Measurements from ENCODE around the gene DDX50.
A peak's percentile ranks its signal among the peaks of the same experiment; 100 is the strongest.

DDX50 gene

GRCh38 chr10:68982389-68982788 lies 81.3 kb downstream of the DDX50 start:
- DNase-seq (ENCODE audit: low read depth), result no peak

DNA sequence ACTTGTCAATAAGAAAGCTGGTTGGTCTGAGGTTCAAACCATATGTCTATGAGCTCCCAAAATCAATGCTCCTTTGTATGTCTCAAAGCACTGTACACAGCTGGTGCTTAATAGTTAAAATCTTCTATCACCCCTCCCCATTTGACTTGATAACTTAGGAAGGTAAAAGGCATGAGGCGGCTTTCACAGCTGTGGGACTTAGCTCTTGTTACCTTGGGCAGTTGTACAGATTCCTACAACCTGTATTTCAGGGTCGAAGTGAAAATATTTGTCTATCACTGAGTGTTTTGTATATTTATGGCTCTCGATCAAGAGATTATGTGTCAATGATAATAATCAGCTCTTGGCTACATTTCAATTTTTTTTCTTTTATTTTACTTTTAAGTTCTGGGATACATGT lies 86.5 kb downstream of the DDX50 start:
- DNase-seq (ENCODE audit: low read depth), result no peak

DNA sequence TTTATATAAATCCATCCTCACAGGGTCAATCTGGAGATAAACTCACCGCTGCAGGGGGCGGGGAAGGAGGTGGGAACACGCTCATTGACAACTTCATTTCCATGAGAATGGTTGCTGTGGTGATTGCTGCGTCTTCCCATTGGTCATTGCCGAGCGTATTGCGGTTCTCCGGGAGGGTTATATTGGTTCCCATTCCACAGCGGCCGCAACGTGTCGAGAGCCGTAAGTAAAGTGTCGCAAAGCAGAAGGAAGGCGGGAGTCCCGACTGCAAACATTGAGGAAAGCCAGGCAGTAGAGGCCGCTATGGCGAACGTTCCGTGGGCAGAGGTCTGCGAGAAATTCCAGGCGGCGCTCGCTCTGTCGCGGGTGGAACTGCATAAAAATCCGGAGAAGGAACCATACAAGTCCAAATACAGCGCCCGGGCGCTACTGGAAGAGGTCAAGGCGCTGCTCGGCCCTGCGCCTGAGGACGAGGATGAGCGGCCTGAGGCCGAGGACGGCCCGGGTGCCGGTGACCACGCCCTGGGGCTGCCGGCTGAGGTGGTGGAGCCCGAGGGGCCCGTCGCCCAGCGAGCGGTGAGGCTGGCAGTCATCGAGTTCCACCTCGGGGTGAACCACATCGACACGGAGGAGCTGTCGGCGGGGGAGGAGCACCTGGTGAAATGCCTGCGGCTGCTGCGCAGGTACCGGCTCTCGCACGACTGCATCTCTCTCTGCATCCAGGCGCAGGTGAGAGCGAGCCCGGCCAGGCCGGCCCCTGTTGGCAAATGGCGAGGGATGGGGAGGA lies 87.6 kb downstream of the DDX50 start, which contains the start of gene KIFBP:
TSS of gene KIFBP (plus strand) at position 274 of the 787 bp plus-strand sequence. CDS start at position 304, 30 bp downstream.
- DNase-seq (ENCODE audit: low read depth), result peak; percentile 59

GRCh38 chr10:68989317-68989990 lies 88.3 kb downstream of the DDX50 start:
- no peak for DNase-seq (ENCODE audit: low read depth)

DNA sequence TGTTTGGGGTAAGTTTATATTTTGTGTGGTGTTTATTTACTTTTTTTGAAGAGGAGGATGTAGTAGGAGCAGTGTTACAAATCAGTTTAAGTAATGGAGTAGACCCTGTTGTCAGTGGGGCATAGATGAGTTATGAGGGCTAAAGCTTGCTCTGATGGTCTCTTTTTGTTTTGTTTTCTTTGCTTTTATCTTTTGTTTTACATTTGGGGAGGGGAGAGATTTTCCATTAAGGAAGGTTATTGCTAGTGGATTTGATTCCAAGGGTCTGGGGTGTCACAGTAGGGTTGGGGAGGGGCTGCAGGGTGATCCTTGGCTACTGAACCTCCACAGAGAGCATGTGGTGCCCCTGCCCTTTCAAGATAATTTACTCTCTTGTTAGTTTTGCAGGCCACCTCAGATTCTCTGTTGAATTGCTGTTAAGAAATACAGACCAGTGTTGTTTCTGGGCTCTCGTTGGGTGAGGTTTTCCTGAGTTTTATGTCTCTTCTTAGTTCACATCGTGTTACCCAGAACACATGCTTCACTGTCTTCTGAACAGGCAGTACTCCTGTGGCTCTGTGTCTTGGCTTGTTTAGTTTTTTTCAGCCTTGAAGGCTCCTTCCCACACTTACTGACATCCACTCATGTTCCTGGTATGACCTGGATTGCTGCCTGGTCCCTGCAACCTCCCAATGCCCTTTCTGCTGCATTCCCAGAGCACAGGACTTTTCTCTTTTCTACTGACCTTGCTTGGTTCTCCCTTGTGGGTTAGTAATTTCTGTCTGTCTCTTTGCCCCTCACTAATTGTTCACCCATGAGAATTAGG lies 91.7 kb downstream of the DDX50 start:
- no peak for DNase-seq (ENCODE audit: low read depth)
